GM21381 (cell line): ENCODE measurements around the gene NKX2-8.
"Not testable (repeated sequence)": the region's sequence is repeated elsewhere in the genome, so short reads cannot be mapped to it uniquely, and the experiment has no call there.

Experiments used
- ATAC-seq: cut with Tn5 transposase; IDR thresholded peaks from one replicate; pipeline ENCODE4 v1.9.1; 2021; ENCODE audit warnings: mild to moderate bottlenecking, moderate library complexity; ENCODE audit not compliant: unreplicated experiment

The NKX2-8 gene

GRCh38 chr14:36580141-36580855 lies 2.1 kb downstream of the NKX2-8 start:
- ATAC-seq: no peak

- no peak for ATAC-seq
These were observed 2.8 kb downstream of the NKX2-8 start for GRCh38 chr14:36579573-36580140.

DNA sequence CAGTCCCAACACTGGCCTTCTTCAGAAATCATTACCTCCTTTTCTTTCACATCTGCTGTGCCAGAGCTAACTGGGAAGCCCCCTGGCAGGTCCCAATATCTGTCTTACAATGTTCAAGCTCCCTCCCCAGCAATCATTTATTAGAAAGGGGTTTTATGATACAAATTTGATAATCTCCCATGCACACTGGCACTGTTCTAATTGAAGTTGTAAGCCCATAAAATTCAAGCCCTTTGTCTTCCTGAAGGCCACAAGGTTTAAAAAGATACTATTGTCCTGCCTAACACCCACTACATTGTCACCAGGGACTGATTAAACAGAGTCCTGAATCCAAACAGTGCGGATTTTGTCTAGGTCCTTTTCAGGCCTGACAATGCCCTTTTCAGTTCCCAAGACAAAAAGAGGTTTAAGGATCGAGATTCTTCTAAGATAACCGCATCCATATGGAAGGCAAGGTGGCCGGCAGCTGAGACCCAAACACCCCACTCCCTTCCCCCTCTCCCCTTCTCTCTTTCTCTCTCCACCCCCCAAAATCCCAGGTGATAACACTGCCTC lies 3.3 kb downstream of the NKX2-8 start:
- ATAC-seq: no peak

DNA sequence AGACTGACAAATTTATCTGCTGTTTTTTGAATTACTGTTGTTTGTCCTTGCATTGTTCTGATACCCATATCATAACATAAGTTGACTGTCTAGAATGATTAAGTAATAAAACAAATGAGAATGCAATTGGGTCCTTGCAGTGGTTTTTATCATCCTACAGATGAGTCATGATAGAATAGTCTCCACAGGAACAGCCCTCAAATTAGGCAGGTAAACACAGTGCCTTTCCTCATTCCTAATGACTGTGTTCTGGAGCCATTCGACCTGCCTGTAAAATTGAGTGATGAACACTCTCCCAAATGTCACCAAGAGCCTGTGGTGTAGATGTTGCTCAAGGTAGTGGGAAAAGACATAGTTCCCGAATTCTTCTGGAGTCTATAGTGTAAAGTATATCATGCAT lies 12.3 kb downstream of the NKX2-8 start:
- ATAC-seq: no peak

GRCh38 chr14:36556811-36557433 lies 25.5 kb downstream of the NKX2-8 start:
- ATAC-seq: no peak

- ATAC-seq: no peak
These were observed 26.2 kb downstream of the NKX2-8 start for GRCh38 chr14:36555998-36556743.

- ATAC-seq: no peak
These were observed 28.7 kb downstream of the NKX2-8 start for GRCh38 chr14:36553656-36554260.

GRCh38 chr14:36550899-36551298 lies 31.5 kb downstream of the NKX2-8 start:
- ATAC-seq: no peak

GRCh38 chr14:36544280-36544679 lies 38.1 kb downstream of the NKX2-8 start:
- ATAC-seq: not testable (repeated sequence)

- ATAC-seq: no peak
These were observed 44.4 kb downstream of the NKX2-8 start for GRCh38 chr14:36538051-36538450.
